ENCODE results near the gene TMEM91. TPM values are rescaled to one million over a fixed set of nuclear protein-coding genes. Genes with fewer than 3 reads are reported as not detected.

The TMEM91 gene
- total and polyA plus RNA-seq, 9 of the 15 experiments (the other 6 are each of a cell fraction or from before 2014, with no cell fraction given), result 1.2 to 5.2 (median 2.7) TPM

DNA sequence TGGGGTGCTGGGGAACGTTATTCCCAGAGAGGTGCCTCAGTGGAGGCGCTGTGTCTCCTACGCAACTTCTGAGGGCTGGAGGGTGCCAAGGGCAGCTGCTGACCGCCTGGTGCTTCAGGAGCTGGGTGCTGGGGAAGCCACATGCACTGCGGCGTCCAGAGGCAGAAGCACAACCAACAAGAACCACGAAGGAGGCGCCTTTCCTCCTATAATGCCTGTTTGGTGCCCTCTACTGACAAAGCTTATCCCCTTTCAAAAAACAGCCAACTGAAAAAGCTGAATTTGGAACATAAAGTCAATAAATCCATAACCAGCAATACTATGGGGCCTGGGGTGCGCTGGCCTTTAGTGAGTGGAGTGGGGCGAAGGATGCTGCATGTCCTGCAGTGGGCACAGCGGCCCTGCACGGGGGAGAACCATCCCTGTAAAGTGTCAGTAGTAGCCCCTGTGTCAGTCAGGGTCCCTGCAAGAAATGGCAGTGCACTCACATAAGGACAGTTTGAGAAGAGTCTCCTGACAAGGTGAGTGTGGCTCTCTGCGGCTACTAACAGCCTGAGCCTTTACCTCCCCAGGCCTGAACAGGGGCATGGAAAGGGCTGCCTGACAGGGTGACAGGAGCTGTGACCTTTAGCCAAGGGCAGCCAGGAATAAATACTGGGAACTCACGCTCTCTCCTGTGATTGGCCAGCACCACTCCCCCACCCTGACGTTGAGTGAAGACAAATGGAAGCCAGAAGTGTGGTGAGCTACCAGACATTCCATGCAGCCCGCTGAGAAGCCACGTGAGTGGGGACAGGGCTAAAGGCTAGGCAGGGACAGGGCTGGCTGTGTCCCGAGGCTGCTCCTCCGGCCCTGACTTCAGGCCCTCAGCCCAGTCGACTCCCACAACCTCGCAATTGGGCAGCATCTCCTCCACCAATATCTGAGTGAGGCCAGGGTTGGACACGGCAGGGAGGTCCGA, 55.4 kb downstream of the TMEM91 start (continued):
- TF ChIP-seq, protein P1, sequence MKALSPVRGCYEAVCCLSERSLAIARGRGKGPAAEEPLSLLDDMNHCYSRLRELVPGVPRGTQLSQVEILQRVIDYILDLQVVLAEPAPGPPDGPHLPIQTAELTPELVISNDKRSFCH (CRISPR knock-in tag; IDR thresholded peaks at IDR 0.05), result no peak
- TF ChIP-seq, protein P1 (tag; IDR thresholded peaks at IDR 0.05), result no peak
- TF ChIP-seq ATF3 (IDR thresholded peaks at IDR 0.05), result no peak
- TF ChIP-seq ATF3 (CRISPR knock-in tag; conservative IDR thresholded peaks at IDR 0.05), result no peak
- no peak for TF ChIP-seq IRF9 (tag; IDR thresholded peaks at IDR 0.05)
- TF ChIP-seq TGIF2 (CRISPR knock-in tag; IDR thresholded peaks at IDR 0.05), result no peak
- TF ChIP-seq STAT6 (CRISPR knock-in tag; IDR thresholded peaks at IDR 0.05), result no peak
- no peak for TF ChIP-seq ZNF655 (CRISPR knock-in tag; IDR thresholded peaks at IDR 0.05)
- no peak for TF ChIP-seq CBFA2T2 (conservative IDR thresholded peaks at IDR 0.05)
- no peak for TF ChIP-seq NCOR1 (IDR thresholded peaks at IDR 0.05)
- no peak for TF ChIP-seq HDGF (IDR thresholded peaks at IDR 0.05)
- TF ChIP-seq DIDO1 (tag; IDR thresholded peaks at IDR 0.05; ENCODE audit: low read depth), result no peak
- TF ChIP-seq GTF2E2 (tag; IDR thresholded peaks at IDR 0.05), result no peak
- no peak for TF ChIP-seq ZNF121 (CRISPR knock-in tag; conservative IDR thresholded peaks at IDR 0.05)
- no peak for TF ChIP-seq TCF3 (CRISPR knock-in tag; IDR thresholded peaks at IDR 0.05)
- TF ChIP-seq RFX1 (IDR thresholded peaks at IDR 0.05), result no peak
- no peak for TF ChIP-seq CLOCK (CRISPR knock-in tag; IDR thresholded peaks at IDR 0.05; ENCODE audit: borderline replicate concordance)

Measured in K562 (cell line).